Muscle layer of duodenum (tissue), 2 donors: ENCODE results near the gene TMED8.

ENCODE experiments used
- H3K27ac ChIP-seq: one replicate; pipeline ENCODE4 v1.7.0; 2013; ENCODE audit warnings: mild to moderate bottlenecking, low read length
- H3K27me3 ChIP-seq: one replicate; pipeline ENCODE4 v1.7.0; 2013; ENCODE audit warnings: low read depth, mild to moderate bottlenecking, control low read depth, low read length
- H3K36me3 ChIP-seq, 2 donors: one replicate each; pipeline ENCODE4 v1.7.0; 2013; ENCODE audit warnings: low read length in 2 of 2, control low read depth in 1 of 2, mild to moderate bottlenecking in 1 of 2; ENCODE audit not compliant: insufficient read depth in 2 of 2, control insufficient read depth in 1 of 2
- H3K4me1 ChIP-seq, 2 donors: one replicate each; pipeline ENCODE4 v1.7.0; 2013; ENCODE audit warnings: low read length in 2 of 2, mild to moderate bottlenecking in 2 of 2, control low read depth in 1 of 2, moderate library complexity in 1 of 2; ENCODE audit not compliant: insufficient read depth in 2 of 2, control insufficient read depth in 1 of 2
- H3K4me3 ChIP-seq, 2 donors: one replicate each; pipeline ENCODE4 v1.7.0; 2013; ENCODE audit warnings: low read length in 2 of 2, low read depth in 1 of 2, mild to moderate bottlenecking in 1 of 2
- H3K9me3 ChIP-seq, 2 donors: one replicate each; pipeline ENCODE4 v1.7.0; 2013; ENCODE audit warnings: low read length in 2 of 2, control low read depth in 1 of 2, mild to moderate bottlenecking in 1 of 2; ENCODE audit not compliant: control insufficient read depth in 1 of 2
- donor health status: healthy.

Gene TMED8

GRCh38 chr14:77406086-77406485 lies 29.2 kb upstream of the TMED8 start:
- H3K9me3 ChIP-seq, result no peaks in the 10 kb centered on the region
- H3K4me3 ChIP-seq, result no peak overlapping the region
- no peaks in the 10 kb centered on the region for H3K36me3 ChIP-seq
- no peak overlapping the region for H3K27ac ChIP-seq
- no peaks in the 10 kb centered on the region for H3K4me1 ChIP-seq
- H3K27me3 ChIP-seq, result no peaks in the 10 kb centered on the region

GRCh38 chr14:77403768-77404167 lies 26.9 kb upstream of the TMED8 start:
- Histone ChIP-seq H3K27ac (no peak overlapping the region), H3K36me3 (no peaks in the 10 kb centered on the region), H3K9me3 (no peaks in the 10 kb centered on the region), H3K4me3 (no peak overlapping the region), H3K4me1 (no peaks in the 10 kb centered on the region), H3K27me3 (no peaks in the 10 kb centered on the region)

GRCh38 chr14:77400216-77400615 lies 23.3 kb upstream of the TMED8 start:
- no peaks in the 10 kb centered on the region for H3K4me1 ChIP-seq
- no peak overlapping the region for H3K4me3 ChIP-seq
- no peaks in the 10 kb centered on the region for H3K9me3 ChIP-seq
- H3K27ac ChIP-seq, result no peak overlapping the region
- H3K36me3 ChIP-seq, result no peaks in the 10 kb centered on the region
- no peaks in the 10 kb centered on the region for H3K27me3 ChIP-seq

DNA sequence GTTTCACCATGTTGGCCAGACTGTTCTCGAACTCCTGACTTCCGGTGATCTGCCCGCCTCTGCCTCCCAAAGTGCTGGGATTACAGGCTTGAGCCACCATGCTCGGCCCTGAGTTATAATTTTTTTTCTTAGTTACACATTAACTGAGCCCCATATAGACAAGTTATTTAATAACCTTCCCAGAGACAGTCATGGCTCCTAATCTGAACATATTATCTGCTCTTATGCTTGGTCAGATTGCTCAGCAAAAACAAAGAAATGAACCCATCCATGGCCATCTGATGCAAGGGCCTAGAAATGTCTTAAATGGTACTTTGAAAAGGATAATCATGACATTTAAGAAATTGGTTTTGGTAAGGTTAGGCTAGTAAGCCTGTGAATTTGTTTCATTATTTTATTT lies 13.3 kb upstream of the TMED8 start:
- Histone ChIP-seq H3K9me3 (no peaks in the 10 kb centered on the region), H3K4me3 (no peak overlapping the region), H3K27ac (no peak overlapping the region), H3K27me3 (no peaks in the 10 kb centered on the region), H3K4me1 (no peaks in the 10 kb centered on the region), H3K36me3 (no peaks in the 10 kb centered on the region)

GRCh38 chr14:77378701-77379100 lies 1.8 kb upstream of the TMED8 start:
- Histone ChIP-seq H3K27me3 (no peaks in the 10 kb centered on the region), H3K36me3 (peaks cover 0 to 3% of the 10 kb centered on the region in 2 donors), H3K4me1 (peaks cover 7 to 14% of the 10 kb centered on the region in 2 donors), H3K4me3 (no peak overlapping the region), H3K9me3 (no peaks in the 10 kb centered on the region), H3K27ac (no peak overlapping the region)

GRCh38 chr14:77377502-77377844 lies 579 bp upstream of the TMED8 start:
- H3K27me3 ChIP-seq, result no peaks in the 10 kb centered on the region
- no peak overlapping the region for H3K27ac ChIP-seq
- peaks cover 7 to 14% of the 10 kb centered on the region in 2 donors for H3K4me1 ChIP-seq
- peak overlapping the region; percentile 92 to 98 for H3K4me3 ChIP-seq
- H3K9me3 ChIP-seq, result no peaks in the 10 kb centered on the region
- H3K36me3 ChIP-seq, result peaks cover 0 to 3% of the 10 kb centered on the region in 2 donors

GRCh38 chr14:77375973-77376770 lies 722 bp downstream of the TMED8 start:
- H3K4me3 ChIP-seq, result peak overlapping the region; percentile 92 to 98
- H3K27me3 ChIP-seq, result no peaks in the 10 kb centered on the region
- no peaks in the 10 kb centered on the region for H3K9me3 ChIP-seq
- H3K27ac ChIP-seq, result peak overlapping the region; percentile 45
- H3K36me3 ChIP-seq, result peaks cover 0 to 3% of the 10 kb centered on the region in 2 donors
- peaks cover 7 to 14% of the 10 kb centered on the region in 2 donors for H3K4me1 ChIP-seq

DNA sequence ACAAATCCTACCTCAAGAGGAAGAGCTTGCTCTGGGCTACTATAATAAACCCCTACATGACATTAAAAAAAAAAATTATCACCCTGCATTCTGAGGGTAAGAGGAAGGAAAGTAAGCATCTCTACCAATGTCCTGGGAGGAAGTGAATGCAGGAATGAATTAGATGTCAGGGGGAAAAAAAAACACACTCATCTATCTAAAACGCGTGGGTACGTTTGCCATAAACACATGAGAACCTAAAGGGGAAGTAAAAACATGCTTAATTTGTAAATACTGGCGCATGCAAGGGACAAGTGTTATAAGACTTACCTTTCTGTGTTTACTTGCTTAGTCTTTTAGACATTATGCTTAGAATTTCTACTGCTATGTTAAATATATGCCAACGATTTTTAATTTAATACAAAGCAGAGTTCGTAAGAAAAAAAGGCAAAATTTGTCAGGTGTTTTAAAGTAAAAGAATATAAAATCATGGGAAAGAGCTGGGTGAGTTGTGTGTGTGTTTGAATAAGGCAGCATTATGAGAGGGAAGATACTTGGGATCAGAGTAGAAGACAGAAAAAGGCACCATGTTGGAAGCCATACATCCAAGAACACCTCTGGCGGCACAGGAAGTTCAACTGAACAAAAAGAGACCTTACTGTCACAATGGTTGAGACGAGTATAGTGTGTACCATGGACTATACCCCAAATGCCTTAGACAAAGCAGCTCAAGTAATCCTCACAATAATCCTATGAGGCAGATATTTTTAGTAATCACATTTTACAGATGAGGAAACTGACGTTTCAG lies 1.5 kb downstream of the TMED8 start:
- Histone ChIP-seq H3K4me3 (peak overlapping the region in 1 of 2 donors; percentile 92), H3K27me3 (no peaks in the 10 kb centered on the region), H3K27ac (no peak overlapping the region), H3K4me1 (peaks cover 7 to 14% of the 10 kb centered on the region in 2 donors), H3K9me3 (no peaks in the 10 kb centered on the region), H3K36me3 (peaks cover 0 to 3% of the 10 kb centered on the region in 2 donors)

- Histone ChIP-seq H3K27me3 (no peaks in the 10 kb centered on the region), H3K36me3 (peaks cover 0 to 3% of the 10 kb centered on the region in 2 donors), H3K4me1 (peaks cover 7 to 10% of the 10 kb centered on the region in 2 donors), H3K4me3 (no peak overlapping the region), H3K9me3 (no peaks in the 10 kb centered on the region), H3K27ac (no peak overlapping the region)
Observed at GRCh38 chr14:77372304-77372841, 4.5 kb downstream of the TMED8 start.

DNA sequence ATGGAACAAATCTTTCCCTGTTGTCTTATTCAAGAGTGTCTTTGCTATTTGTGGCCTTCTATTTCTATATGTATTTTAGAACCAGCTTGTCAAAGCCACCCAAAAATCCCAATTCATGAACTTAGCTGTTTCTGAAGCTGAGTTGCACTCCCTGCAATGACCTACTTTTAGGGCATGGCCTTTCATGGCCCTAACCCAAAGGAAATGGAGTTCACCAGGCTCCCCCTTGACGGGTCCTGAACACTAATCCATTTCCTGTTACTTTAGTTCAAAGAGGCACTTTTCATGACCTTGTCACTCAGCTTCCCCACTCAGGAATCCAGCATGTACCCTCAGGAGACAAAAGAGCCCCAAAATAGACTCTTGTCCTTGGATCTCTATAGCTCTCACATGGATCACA lies 7.6 kb downstream of the TMED8 start:
- Histone ChIP-seq H3K36me3 (no peaks in the 10 kb centered on the region), H3K4me1 (no peaks in the 10 kb centered on the region), H3K27me3 (no peaks in the 10 kb centered on the region), H3K9me3 (no peaks in the 10 kb centered on the region), H3K27ac (no peak overlapping the region), H3K4me3 (no peak overlapping the region)

GRCh38 chr14:77364146-77364545 lies 12.7 kb downstream of the TMED8 start:
- Histone ChIP-seq H3K27ac (no peak overlapping the region), H3K27me3 (no peaks in the 10 kb centered on the region), H3K9me3 (no peaks in the 10 kb centered on the region), H3K4me1 (no peaks in the 10 kb centered on the region), H3K4me3 (no peak overlapping the region), H3K36me3 (no peaks in the 10 kb centered on the region)
